Activated naive CD8-positive, alpha-beta T cell treated with anti-CD3 and anti-CD28 coated beads for 36 hours (primary cell): ENCODE results near the gene WDR70. TPM values are rescaled to one million over a fixed set of nuclear protein-coding genes. Genes with fewer than 3 reads are reported as not detected.
"Not testable (repeated sequence)": the region's sequence is repeated elsewhere in the genome, so short reads cannot be mapped to it uniquely, and the experiment has no call there.

Experiments used
- DNase-seq: peaks from one replicate; pipeline ENCODE4 v3.0.0; 2021
- H3K27ac Mint-ChIP-seq: one replicate; pipeline ENCODE4 v1.8.0; 2022; ENCODE audit warnings: mild to moderate bottlenecking, moderate library complexity, mixed read lengths
- H3K27me3 Mint-ChIP-seq: one replicate; pipeline ENCODE4 v1.8.0; 2022; ENCODE audit warnings: mild to moderate bottlenecking, mixed read lengths
- H3K36me3 Mint-ChIP-seq: one replicate; pipeline ENCODE4 v1.8.0; 2021; ENCODE audit warnings: mild to moderate bottlenecking, mixed read lengths
- H3K4me1 Mint-ChIP-seq: one replicate; pipeline ENCODE4 v1.8.0; 2021; ENCODE audit warnings: mixed read lengths
- H3K4me3 Mint-ChIP-seq: one replicate; pipeline ENCODE4 v1.8.0; 2022; ENCODE audit warnings: mild to moderate bottlenecking, moderate library complexity, mixed read lengths
- H3K9me3 Mint-ChIP-seq: one replicate; pipeline ENCODE4 v1.8.0; 2022; ENCODE audit warnings: mixed read lengths
- total RNA-seq, 2 experiments: library from RNA; stranded (reverse); gene quantifications; one replicate each; pipeline ENCODE4 v1.2.3, GENCODE V29; 2021

WDR70 gene
- total RNA-seq, 2 experiments from 2014 or later, result 36.2 to 36.8 TPM

DNA sequence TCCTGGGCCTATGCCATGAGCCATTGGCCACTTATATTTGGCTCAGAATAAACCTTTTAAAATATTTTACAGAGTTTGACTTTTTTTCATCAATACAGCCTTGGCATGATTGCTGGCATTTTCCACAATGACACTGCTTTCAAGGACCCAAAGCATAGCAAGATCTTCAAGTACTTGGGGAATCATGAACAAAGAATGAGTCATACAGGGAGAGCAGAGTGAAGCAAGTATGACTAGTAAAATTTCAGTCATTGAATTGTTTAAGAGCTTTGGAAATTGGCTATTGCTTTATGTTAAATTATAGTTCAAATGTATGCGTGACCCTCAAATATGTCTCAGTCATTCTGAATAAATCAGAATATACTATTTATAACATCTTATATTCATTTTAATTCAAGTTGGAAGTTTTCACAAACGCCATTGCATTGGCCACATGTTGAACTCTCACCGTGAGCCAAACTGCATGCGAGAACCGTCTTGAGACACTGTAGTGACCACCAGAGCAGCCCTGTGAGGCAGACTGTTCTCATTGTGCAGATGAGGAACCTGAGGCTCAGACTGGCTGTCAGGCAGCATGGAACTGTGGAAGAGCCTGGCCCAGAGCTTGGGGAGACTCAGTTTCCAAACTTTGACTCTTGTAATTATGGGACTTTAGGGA is 407.9 kb downstream of the WDR70 start:
- Mint-ChIP-seq H3K4me3 (no peak overlapping the region), H3K27me3 (peaks cover 7% of the 10 kb centered on the region), H3K36me3 (no peaks in the 10 kb centered on the region)

DNA sequence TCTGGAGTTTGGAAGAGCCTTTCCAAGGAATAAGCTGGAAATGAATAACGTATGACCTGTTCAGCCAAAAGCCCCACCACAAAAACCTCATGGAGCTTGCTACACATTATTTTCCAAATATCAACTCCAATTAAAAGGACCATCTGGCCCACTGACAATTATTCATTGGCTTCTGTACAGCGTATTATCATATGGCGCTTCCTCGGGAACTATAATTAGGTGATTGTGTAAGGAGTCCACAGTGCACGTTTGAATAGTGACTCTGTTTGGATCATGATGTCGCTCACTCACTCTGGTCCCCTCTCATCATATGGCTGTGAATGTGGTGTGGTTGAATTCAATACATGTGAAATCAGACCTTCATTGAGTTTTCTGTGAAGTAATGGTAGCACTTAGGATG is 408.6 kb downstream of the WDR70 start:
- Mint-ChIP-seq H3K36me3 (no peaks in the 10 kb centered on the region), H3K27me3 (peaks cover 7% of the 10 kb centered on the region), H3K4me1 (no peaks in the 10 kb centered on the region), H3K4me3 (no peak overlapping the region), H3K9me3 (peaks cover 3% of the 10 kb centered on the region), H3K27ac (no peak overlapping the region)
- no peak for DNase-seq

More for the DNA sequence above, 407.9 kb downstream of the WDR70 start:
- Mint-ChIP-seq H3K27ac (no peak overlapping the region), H3K4me1 (no peaks in the 10 kb centered on the region), H3K9me3 (peaks cover 3% of the 10 kb centered on the region)
- DNase-seq, result no peak

DNA sequence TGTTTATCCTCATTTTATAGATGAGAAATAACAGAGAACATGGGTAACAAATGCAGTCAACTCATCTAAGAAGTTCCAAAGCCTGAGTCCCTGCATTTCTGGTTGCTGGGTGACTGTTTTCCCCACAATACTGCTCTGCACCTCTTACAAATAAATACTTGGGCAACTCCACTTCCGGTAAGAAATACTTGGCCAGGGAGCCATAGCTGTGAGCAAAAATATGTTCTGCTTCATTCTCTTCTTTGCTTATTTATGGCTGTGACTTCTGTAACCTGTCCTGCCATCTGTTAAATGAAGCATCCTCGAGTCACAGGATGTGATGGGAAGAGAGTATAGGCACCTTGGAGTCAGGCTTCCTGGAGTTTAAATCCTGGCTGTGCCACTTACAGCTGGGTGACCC is 410.9 kb downstream of the WDR70 start:
- no peak overlapping the region for H3K27ac Mint-ChIP-seq

DNA sequence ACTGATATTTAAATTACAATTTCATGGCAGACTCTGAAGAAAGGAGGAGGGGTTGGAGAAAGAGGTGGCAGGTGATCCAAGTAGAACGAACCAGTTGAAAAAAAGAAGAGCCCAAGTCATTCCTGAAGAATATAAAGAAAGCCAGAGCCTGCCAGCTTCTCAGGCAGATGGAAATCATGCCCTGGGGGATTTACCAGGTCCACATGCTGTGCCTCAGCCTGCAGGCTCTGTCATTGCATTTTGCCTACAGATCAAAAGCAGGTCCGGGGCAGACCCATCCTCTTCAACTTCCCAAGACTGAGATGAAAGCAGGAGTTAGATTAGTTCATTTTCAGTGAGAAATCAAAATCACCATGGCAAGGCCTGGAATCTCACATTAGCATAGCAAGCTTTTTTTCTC is 412.2 kb downstream of the WDR70 start:
- Mint-ChIP-seq H3K27me3 (peaks cover 7% of the 10 kb centered on the region), H3K36me3 (no peaks in the 10 kb centered on the region), H3K27ac (no peak overlapping the region), H3K4me1 (no peaks in the 10 kb centered on the region), H3K9me3 (peaks cover 7% of the 10 kb centered on the region), H3K4me3 (no peak overlapping the region)
- DNase-seq, result no peak

More for the DNA sequence above, 410.9 kb downstream of the WDR70 start:
- H3K4me1 Mint-ChIP-seq, result no peaks in the 10 kb centered on the region
- no peaks in the 10 kb centered on the region for H3K36me3 Mint-ChIP-seq
- DNase-seq, result no peak
- H3K9me3 Mint-ChIP-seq, result peaks cover 5% of the 10 kb centered on the region
- H3K27me3 Mint-ChIP-seq, result peaks cover 7% of the 10 kb centered on the region
- no peak overlapping the region for H3K4me3 Mint-ChIP-seq

DNA sequence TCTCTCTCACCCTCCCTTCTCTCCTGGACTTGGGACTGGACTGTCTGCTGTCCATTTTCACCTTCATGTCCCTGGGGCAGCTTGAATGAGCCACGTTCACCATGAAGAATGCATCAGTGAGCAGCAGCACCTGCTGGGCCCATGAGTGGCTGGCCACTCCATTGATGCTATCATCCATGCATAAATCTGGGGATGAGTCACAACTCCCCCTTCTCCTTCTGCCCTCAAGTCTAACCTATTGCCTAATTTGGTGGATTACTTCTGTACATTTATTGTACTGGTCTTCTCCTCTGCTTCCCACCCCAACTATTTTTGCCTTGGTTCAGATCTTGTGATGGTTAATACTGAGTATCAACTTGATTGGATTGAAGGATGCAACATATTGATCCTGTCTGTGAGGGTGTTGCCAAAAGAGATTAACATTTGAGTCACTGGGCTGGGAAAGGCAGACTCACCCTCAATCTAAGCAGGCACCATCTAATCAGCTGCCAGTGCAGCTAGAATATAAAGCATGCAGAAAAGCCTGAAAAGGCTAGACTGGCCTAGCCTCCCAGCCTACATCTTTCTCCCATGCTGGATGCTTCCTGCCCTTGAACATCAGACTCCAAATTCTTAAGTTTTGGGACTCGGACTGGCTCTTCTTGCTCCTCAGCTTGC is 414.0 kb downstream of the WDR70 start:
- H3K36me3 Mint-ChIP-seq, result no peaks in the 10 kb centered on the region
- H3K27ac Mint-ChIP-seq, result no peak overlapping the region
- peaks cover 7% of the 10 kb centered on the region for H3K9me3 Mint-ChIP-seq
- no peaks in the 10 kb centered on the region for H3K4me1 Mint-ChIP-seq
- no peak for DNase-seq
- H3K27me3 Mint-ChIP-seq, result peaks cover 7% of the 10 kb centered on the region
- H3K4me3 Mint-ChIP-seq, result no peak overlapping the region

DNA sequence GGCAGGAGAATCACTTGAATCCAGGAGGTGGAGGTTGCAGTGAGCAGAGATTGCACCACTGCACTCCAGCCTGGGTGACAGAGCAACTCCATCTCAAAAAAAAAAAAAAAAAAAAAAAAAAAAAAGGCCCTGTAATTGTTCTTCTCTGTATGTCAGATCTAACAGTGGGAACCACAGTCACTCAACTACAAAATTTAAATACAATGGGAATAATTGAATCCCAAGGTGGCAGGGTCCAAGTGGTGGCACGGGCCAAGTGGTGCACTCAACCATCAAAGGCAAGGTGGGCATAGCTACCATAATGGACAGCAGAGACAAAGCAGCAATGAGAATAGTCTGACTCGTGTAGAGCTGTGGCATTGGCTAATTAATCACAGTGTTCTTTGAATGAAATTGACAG is 416.2 kb downstream of the WDR70 start:
- not testable (repeated sequence) for H3K36me3 Mint-ChIP-seq, H3K9me3 Mint-ChIP-seq, DNase-seq, H3K4me1 Mint-ChIP-seq, H3K4me3 Mint-ChIP-seq, H3K27ac Mint-ChIP-seq, H3K27me3 Mint-ChIP-seq

DNA sequence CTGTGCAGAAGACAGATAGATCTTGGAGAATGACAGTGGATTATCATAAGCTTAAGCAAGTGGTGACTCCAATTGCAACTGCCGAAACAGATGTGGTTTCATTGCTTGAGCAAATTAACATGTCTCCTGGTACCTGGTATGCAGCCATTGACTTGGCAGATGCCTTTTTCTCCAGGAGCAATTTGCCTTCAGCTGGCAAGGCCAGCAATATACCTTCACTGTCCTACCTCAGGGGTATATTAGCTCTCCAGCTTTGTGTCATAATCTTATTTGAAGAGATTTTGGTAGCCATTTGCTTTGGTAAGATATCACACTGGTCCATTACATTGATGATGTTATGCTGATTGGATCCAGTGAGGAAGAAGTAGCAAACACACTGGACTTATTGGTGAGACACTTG is 417.3 kb downstream of the WDR70 start:
- not testable (repeated sequence) for H3K4me3 Mint-ChIP-seq, H3K27ac Mint-ChIP-seq, H3K36me3 Mint-ChIP-seq, H3K4me1 Mint-ChIP-seq, H3K9me3 Mint-ChIP-seq, DNase-seq, H3K27me3 Mint-ChIP-seq

DNA sequence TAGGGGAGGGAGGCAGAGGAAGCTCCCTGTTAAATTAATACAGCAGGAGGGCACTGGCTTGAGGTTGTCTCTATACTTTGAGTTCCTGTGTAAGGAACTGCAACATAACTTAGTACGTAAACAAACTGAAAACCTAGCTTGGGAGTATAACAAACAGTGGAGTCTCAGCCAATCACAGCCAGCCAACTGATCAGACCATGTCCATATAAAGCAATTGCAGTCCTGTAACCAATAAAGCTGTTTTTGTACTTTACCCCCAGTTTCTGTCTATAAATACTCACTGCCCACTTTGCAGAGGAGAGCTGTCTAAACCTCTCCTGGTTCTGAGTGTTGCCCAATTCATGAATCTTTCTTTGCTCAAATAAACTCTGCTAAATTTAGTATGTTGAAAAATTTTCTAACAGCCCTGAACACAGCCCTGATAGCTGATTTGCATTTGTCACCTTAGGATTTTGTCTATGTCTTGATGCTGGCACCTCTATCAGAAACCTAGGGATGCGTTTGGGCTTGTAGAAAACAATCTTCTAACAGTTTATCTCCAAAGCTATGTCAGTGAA is 420.8 kb downstream of the WDR70 start:
- no peaks in the 10 kb centered on the region for H3K4me1 Mint-ChIP-seq
- no peak overlapping the region for H3K27ac Mint-ChIP-seq
- H3K27me3 Mint-ChIP-seq, result no peaks in the 10 kb centered on the region
- no peak overlapping the region for H3K4me3 Mint-ChIP-seq
- no peaks in the 10 kb centered on the region for H3K36me3 Mint-ChIP-seq
- peaks cover 3% of the 10 kb centered on the region for H3K9me3 Mint-ChIP-seq
- no peak for DNase-seq

DNA sequence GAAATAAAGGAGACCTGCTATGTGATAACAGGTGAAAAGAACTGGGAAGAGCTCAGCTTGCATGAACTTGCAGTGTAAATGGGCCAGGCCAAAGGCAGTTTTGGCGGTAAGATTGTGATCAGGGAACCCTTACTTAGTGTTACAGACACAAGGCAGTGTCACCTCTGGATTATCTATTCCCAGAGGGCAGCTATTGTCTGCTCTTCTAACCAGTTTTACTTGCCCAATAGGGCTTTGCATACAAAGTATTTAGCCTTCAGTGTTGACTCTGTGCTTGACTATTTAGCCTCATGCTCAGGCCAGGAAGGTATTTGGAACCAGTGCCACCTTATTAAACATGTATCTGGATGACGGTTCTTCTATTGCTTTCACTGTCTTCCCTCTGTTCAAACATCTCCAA is 422.4 kb downstream of the WDR70 start:
- Mint-ChIP-seq H3K36me3 (no peaks in the 10 kb centered on the region), H3K27me3 (no peaks in the 10 kb centered on the region), H3K4me3 (no peak overlapping the region), H3K27ac (no peak overlapping the region), H3K9me3 (peaks cover 2% of the 10 kb centered on the region), H3K4me1 (no peaks in the 10 kb centered on the region)
- DNase-seq, result no peak

Other genes with a start within 250 kb of the WDR70 start
- 1 to 10 TPM; 5.8 TPM for gene CPLANE1, start 129.9 kb upstream of the WDR70 start, total RNA-seq
- 100 to 1,000 TPM; 106 to 111 TPM for gene NUP155, start 8.2 kb upstream of the WDR70 start, total RNA-seq